KMS-11 (cell line): ENCODE results near the gene HOXB3.

ENCODE experiments used
- H2AFZ ChIP-seq: fragments of 200-600 bp; sonication (generic); 2 replicates; pipeline ENCODE4 v1.6.1; 2016; ENCODE audit warnings: antibody characterized with exemption, mixed run types, low read depth
- H3K27ac ChIP-seq: fragments of 200-600 bp; sonication (generic); 2 replicates; pipeline ENCODE4 v1.6.1; 2016; ENCODE audit warnings: mild to moderate bottlenecking, mixed run types
- H3K27me3 ChIP-seq: fragments of 200-600 bp; sonication (generic); 2 replicates; pipeline ENCODE4 v1.6.1; 2017; ENCODE audit warnings: mild to moderate bottlenecking, low read depth, mixed run types, moderate library complexity; ENCODE audit not compliant: insufficient read depth
- H3K36me3 ChIP-seq: fragments of 200-600 bp; sonication (generic); 2 replicates; pipeline ENCODE4 v1.6.1; 2017; ENCODE audit warnings: mild to moderate bottlenecking, mixed run types; ENCODE audit not compliant: insufficient read depth
- H3K4me1 ChIP-seq: fragments of 200-600 bp; sonication (generic); 2 replicates; pipeline ENCODE4 v1.6.1; 2016; ENCODE audit warnings: mild to moderate bottlenecking, low read depth, mixed run types; ENCODE audit not compliant: poor library complexity, severe bottlenecking
- H3K4me2 ChIP-seq: fragments of 200-600 bp; sonication (generic); 2 replicates; pipeline ENCODE4 v1.7.0; 2016; ENCODE audit warnings: mild to moderate bottlenecking, mixed run types
- H3K4me3 ChIP-seq: fragments of 200-600 bp; sonication (generic); IDR thresholded peaks from 2 replicates; pipeline ENCODE4 v1.6.1; 2017; ENCODE audit warnings: low read depth, low read length, mixed read lengths; ENCODE audit not compliant: insufficient read depth
- H3K79me2 ChIP-seq: fragments of 200-600 bp; sonication (generic); 2 replicates; pipeline ENCODE4 v1.6.1; 2016; ENCODE audit warnings: low read depth, mixed run types; ENCODE audit not compliant: insufficient read depth
- H3K9ac ChIP-seq: fragments of 200-600 bp; sonication (generic); 2 replicates; pipeline ENCODE4 v1.6.1; 2016; ENCODE audit warnings: mild to moderate bottlenecking, mixed run types
- H4K20me1 ChIP-seq: fragments of 200-600 bp; sonication (generic); 2 replicates; pipeline ENCODE4 v1.6.1; 2016; ENCODE audit warnings: mild to moderate bottlenecking, mixed run types; ENCODE audit not compliant: insufficient read depth
- TF ChIP-seq, protein P1 (sequence below): fragments of 200-600 bp; sonication (generic); conservative IDR thresholded peaks from 2 replicates; pipeline ENCODE4 v1.6.1; 2017; ENCODE audit warnings: low read depth, mild to moderate bottlenecking, antibody characterized with exemption, low read length, moderate library complexity, mixed read lengths

Gene HOXB3

GRCh38 chr17:48621410-48622392, 31.7 kb upstream of the HOXB3 start:
- peaks cover 15% of the 10 kb centered on the region for H3K4me1 ChIP-seq
- H4K20me1 ChIP-seq, result no peaks in the 10 kb centered on the region
- no peak overlapping the region for H3K4me3 ChIP-seq
- H3K9ac ChIP-seq, result no peak overlapping the region
- H3K27me3 ChIP-seq, result peaks cover 72% of the 10 kb centered on the region
- no peak overlapping the region for H2AFZ ChIP-seq
- no peaks in the 10 kb centered on the region for H3K79me2 ChIP-seq
- no peak overlapping the region for H3K4me2 ChIP-seq
- H3K36me3 ChIP-seq, result no peaks in the 10 kb centered on the region
- TF ChIP-seq, protein P1, sequence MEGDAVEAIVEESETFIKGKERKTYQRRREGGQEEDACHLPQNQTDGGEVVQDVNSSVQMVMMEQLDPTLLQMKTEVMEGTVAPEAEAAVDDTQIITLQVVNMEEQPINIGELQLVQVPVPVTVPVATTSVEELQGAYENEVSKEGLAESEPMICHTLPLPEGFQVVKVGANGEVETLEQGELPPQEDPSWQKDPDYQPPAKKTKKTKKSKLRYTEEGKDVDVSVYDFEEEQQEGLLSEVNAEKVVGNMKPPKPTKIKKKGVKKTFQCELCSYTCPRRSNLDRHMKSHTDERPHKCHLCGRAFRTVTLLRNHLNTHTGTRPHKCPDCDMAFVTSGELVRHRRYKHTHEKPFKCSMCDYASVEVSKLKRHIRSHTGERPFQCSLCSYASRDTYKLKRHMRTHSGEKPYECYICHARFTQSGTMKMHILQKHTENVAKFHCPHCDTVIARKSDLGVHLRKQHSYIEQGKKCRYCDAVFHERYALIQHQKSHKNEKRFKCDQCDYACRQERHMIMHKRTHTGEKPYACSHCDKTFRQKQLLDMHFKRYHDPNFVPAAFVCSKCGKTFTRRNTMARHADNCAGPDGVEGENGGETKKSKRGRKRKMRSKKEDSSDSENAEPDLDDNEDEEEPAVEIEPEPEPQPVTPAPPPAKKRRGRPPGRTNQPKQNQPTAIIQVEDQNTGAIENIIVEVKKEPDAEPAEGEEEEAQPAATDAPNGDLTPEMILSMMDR, result no peak
- H3K27ac ChIP-seq, result no peak overlapping the region

GRCh38 chr17:48620461-48621139, 30.6 kb upstream of the HOXB3 start:
- Histone ChIP-seq H2AFZ (no peak overlapping the region), H3K27ac (no peak overlapping the region), H3K4me2 (no peak overlapping the region), H3K79me2 (no peaks in the 10 kb centered on the region), H3K9ac (no peak overlapping the region), H3K27me3 (peaks cover 83% of the 10 kb centered on the region), H4K20me1 (no peaks in the 10 kb centered on the region), H3K4me1 (peaks cover 15% of the 10 kb centered on the region), H3K4me3 (no peak overlapping the region), H3K36me3 (no peaks in the 10 kb centered on the region)
- TF ChIP-seq, protein P1, result no peak

DNA sequence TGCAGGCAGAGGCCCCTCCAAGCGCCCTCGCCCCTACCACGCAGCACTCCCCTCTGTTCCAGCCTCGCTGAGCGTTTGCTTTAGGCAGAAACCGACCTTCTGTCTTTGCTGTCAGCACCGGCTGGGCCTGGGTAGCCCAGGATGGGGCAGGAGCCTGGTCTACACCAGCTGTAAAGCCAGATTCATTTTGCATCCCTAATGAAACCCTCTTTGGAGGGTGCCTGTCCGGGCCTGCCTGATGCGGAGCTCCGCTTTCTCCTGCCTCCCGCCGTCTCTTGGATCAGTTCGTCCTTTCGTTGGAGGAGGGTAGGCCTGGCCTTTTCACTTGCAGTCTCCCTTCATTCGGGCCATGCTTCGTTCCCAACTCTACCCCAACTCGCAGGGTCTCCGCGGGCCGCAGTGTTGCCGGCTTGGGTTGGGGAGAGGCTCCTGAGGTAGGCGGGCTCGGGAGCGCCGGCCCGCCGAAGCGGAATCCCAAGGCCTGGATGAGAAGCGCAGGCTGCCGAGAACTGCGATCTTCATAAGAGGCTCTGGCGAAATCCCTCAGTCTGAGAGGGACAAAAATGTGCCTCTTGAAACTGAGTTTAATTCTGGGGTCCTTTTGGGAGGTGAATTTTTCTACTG, 29.9 kb upstream of the HOXB3 start:
- Histone ChIP-seq H3K4me2 (no peak overlapping the region), H4K20me1 (no peaks in the 10 kb centered on the region), H3K36me3 (no peaks in the 10 kb centered on the region), H3K27me3 (peaks cover 82% of the 10 kb centered on the region), H3K4me3 (no peak overlapping the region), H3K79me2 (no peaks in the 10 kb centered on the region), H3K4me1 (peaks cover 15% of the 10 kb centered on the region), H3K27ac (no peak overlapping the region), H3K9ac (no peak overlapping the region), H2AFZ (no peak overlapping the region)
- TF ChIP-seq, protein P1, result no peak

- H2AFZ ChIP-seq, result no peak overlapping the region
- H3K79me2 ChIP-seq, result no peaks in the 10 kb centered on the region
- no peaks in the 10 kb centered on the region for H4K20me1 ChIP-seq
- H3K9ac ChIP-seq, result no peak overlapping the region
- no peaks in the 10 kb centered on the region for H3K36me3 ChIP-seq
- TF ChIP-seq, protein P1, result peak; percentile 95
- H3K4me3 ChIP-seq, result no peak overlapping the region
- H3K27me3 ChIP-seq, result peaks cover 81% of the 10 kb centered on the region
- no peak overlapping the region for H3K27ac ChIP-seq
- peaks cover 15% of the 10 kb centered on the region for H3K4me1 ChIP-seq
- H3K4me2 ChIP-seq, result peak overlapping the region; percentile 53; the same call in 1 of the 2 replicates
Observed at GRCh38 chr17:48618256-48618896, 28.3 kb upstream of the HOXB3 start.
